Fibroblast of lung (primary cell): ENCODE data around the gene FANK1.
"Not testable (repeated sequence)": the region's sequence is repeated elsewhere in the genome, so short reads cannot be mapped to it uniquely, and the experiment has no call there.

ENCODE experiments used
- CTCF ChIP-seq, 2 donors: IDR thresholded peaks in 1 of 2; conservative IDR thresholded peaks in 1 of 2; 1 replicate in 1 of 2; 2 replicates in 1 of 2; pipeline ENCODE4 v1.5.1; 2011 to 2012; ENCODE audit warnings: low read length in 2 of 2, control low read depth in 1 of 2, inconsistent platforms in 1 of 2, low read depth in 1 of 2, mild to moderate bottlenecking in 1 of 2
- EZH2 ChIP-seq: IDR thresholded peaks from 2 replicates; pipeline ENCODE4 v1.5.1; 2012; ENCODE audit warnings: low read length, control low read depth, mild to moderate bottlenecking; ENCODE audit errors: missing control alignments

- not testable (repeated sequence) for TF ChIP-seq EZH2; CTCF (conservative IDR thresholded peaks at IDR 0.05 in 1 of 2, IDR thresholded peaks at IDR 0.05 in 1 of 2; ENCODE audit: low read depth in 1 of 2, low read length in 2 of 2)
Observed at GRCh38 chr10:125913277-125913676, 16.9 kb downstream of the FANK1 start.
